Measurements from ENCODE around the gene RORC.

The RORC gene

DNA sequence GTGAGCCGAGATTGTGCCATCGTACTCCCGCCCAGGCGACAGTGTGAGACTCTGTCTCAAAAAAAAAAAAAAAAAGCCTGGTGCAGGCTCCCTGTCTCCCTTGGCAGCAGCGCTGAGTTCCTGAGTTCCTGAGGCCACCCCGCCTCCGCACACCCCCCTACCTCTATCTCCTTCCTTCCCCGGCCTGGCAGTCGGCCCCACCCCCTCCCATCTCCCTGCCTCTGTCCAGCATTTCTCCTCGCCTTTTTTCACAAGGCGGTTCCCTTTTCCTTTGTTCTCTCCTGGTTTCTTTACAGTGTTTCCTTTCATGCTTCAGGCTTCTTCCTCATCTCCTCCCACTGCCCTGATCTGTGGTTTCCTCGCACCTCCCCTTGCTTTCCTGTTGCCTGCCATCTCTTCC is 2.7 kb downstream of the RORC start:
- DNase-seq (ENCODE audit: low read depth in 2 of 3, low spot score in 1 of 3) = no peak

DNA sequence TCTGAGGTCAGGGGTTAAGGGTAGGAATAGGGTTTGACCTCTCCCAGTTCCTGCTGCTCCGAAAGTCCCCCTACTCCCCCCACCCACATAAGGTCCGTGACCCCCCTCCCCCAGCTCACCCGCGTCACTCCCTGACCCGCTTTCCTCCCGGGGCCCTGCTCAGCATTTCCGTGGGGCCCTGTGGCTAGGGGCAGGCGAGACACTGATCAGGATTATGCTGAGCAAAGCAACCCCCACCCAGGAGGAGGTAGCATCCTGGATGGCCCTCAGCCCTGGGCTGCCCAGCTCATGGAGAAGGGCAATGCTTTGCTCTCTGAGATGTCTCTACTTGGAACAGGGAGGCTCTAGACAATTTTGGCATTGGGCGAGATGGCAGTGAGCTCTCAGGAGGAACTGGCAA is 3.7 kb downstream of the RORC start:
- no peak for DNase-seq (ENCODE audit: low read depth in 2 of 3, low spot score in 1 of 3)

DNA sequence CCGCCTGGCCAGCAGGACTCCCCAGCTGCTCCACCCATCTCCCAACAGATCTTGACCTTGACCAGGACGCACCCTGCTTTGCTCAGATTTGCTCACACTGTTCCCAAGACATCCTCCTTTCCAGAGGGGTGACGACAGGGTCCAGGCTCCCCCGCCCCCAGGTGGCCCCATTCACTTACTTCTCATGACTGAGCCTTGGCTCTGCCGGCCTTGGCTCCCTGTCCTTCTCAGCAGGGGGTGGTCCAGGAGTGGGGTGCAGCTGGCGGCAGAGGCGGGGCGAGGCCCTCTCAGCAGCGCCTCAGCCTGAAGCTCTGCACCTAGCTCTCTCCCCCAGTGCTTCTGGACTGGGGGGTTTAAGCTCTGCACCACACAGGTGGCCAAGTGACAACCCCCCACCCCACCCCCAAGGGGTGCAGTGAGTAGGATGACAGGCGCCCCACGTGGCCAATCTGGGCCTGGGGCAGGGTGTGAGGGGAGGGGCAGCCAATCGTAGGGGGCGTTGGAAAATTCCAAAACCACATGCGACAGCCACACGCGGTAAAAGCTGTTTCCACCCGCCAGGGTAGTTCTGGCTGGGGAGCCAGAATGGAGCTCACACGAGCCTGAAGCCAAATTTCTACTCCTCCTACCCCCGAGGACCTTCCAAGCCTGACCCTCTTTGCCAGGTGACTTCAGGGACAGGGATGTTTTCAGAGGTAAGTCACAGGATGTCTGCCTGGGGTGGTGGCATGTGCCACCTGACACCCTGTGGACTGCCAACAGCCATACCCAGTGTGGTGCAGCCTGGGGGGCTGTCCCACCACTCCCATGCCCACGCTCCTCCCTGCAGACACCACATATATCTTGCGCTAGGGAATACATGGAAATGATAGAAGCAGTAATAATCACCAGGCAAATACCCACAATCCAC is 5.6 kb downstream of the RORC start:
- DNase-seq (ENCODE audit: low read depth in 2 of 3, low spot score in 1 of 3) = no peak

DNA sequence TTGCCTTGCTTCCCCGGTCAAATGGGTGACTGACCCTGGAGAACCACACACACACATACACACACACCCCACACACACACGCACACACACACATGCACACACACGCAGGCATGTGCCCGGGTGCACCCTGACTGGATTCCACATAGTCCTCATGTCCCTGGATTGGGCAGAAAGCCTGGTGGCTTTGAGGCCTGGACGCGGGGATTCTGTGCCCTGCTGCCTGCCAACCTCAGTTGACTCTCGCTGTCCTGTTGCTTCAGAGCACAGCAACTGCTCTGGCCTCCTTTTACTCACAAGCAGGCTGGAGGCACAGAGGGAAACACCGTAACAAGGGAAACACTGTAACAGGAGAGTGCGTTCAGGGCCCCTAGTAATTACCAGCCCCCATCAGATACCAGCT is 6.4 kb downstream of the RORC start:
- DNase-seq (ENCODE audit: low read depth in 2 of 3, low spot score in 1 of 3) = no peak

DNA sequence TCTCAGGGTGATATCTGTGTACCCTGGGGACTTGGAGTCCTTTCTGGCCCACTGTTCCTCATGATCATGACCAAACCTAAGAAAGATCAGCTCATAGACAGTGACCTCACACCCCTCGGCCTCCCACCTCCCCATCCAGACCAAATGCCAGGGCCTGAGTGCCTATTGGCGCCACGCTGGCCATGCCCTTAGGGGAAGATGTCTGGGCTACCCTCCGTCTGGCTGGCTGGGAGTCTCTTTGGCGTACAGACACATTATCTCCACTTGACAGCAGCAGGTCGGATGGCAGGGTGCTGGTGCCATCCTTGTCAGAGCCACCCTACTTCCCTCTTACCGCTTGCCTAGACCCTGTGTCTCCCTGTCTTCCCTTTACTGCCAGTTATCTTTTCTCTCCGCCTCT is 8.4 kb downstream of the RORC start:
- DNase-seq (ENCODE audit: low read depth in 2 of 3, low spot score in 1 of 3) = no peak

DNA sequence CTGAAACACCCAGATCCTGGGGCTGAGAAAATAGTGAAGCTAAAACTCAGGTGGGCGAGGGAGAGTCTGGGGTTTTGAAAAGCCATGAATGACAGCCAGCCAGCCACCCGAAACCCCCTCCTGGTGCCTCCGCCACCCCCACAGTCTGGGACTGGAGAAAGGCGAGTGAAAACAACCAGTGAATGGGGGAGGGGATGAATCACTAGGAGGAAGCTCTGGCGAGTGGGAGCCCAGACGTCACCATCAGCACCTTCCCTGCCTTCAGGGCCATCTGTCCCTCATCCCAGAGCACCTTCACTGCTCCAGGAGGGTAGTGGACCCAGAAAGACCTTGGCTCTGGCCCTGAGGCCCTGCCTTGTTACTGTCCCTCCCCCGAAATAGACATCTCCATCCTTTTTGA is 9.2 kb downstream of the RORC start:
- DNase-seq (ENCODE audit: low read depth in 2 of 3, low spot score in 1 of 3) = peak; percentile 49 to 56 (median 50)

DNA sequence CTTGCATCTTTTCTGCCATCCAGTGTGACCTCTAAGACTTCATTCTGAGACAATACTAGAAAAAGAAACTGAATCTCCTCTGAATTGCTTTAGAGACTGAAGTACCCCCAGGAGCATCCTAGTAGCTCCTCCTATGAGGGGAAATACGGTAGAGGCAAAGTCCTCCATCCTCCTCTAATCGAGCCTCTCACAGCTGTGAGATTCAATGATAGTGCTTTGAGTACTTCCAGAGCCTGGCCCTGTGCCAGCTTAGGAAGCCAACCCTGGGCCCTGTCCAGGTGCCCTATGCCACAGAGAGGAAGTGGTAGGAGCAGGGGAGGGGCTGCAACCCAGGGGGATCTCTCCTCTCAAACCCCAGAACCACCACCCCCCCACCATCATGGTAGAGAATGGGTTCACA is 10.7 kb downstream of the RORC start:
- DNase-seq (ENCODE audit: low read depth in 2 of 3, low spot score in 1 of 3) = no peak

DNA sequence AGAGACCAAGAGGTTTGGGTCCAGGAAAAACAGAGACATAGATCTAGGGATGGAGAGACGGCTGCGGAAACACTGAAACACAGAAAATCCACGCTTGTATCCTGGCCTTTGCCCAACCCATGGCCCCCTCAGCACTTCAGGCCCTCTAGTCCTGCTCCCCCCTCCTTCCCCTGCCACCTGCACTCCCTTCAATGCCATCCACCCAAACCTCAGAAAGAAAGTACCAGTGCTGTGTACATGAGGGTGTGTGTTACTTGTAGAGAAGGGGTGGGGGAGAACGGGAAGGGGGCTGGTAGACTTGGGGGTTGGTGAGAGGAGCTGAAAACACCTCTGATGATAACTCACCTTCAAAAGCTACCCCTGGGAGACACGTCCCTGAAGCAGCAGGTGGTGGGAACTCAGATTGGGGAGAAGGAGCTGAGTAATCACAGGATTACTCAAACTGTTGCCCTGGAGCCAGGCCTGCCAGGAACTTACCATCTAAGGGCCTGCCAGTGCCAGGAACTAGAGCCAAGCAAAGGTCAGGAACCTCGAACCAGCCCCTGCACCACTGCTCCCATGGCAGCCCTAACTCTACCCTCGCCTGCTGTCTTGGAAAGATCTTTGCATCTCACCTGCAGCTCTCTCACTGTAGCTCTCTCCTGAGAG is 11.5 kb downstream of the RORC start:
- no peak for DNase-seq (ENCODE audit: low read depth in 2 of 3, low spot score in 1 of 3)

DNA sequence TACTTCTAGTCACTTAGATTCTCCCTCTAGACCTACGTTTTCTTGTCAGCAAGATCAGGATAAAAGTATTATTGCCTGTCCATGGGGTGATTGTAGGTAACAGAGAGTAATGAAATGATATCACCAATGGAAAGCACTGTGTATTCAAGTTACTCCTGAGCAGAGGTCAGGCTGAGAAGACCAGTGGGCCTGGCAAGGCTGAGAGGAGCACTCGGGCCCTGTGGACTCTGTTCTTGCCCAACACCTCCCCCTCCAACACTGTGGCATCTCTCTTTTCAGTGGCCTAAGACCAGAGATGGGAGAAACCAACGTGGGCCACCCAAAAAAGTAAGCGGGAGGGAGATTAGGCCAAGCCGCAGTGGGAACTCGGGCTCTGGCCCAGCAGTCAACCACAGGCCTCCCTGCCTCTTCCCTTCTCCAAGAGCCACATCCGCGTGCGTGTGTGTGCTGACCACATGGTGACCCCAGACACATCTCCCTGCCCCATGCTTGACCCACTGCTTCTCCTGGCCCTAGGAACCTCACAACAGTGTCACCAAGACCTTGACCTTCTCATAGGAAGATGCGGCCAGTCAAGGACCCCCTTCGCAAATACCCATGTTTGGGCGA is 12.3 kb downstream of the RORC start:
- DNase-seq (ENCODE audit: low read depth in 2 of 3, low spot score in 1 of 3) = no peak

DNA sequence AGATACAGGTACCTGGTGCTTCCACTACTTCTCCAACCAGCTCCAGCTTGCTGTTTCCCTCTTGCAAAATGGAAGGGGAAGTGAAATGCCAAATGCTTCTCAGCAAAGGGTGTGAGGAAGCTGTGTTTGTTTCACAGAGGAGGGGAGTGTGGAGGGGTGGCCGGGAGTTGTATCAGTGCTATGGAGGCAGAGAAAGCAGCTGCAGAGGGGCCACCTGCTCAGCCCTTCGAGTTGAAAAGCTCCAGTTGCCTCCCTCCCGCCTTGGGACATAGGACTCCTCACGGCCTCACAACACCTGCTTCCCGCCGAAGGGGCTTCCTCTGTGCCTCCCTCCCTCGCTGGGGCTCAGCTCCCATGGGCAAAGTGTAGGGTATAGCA is 14.3 kb downstream of the RORC start:
- DNase-seq (ENCODE audit: low read depth in 2 of 3, low spot score in 1 of 3) = no peak

DNA sequence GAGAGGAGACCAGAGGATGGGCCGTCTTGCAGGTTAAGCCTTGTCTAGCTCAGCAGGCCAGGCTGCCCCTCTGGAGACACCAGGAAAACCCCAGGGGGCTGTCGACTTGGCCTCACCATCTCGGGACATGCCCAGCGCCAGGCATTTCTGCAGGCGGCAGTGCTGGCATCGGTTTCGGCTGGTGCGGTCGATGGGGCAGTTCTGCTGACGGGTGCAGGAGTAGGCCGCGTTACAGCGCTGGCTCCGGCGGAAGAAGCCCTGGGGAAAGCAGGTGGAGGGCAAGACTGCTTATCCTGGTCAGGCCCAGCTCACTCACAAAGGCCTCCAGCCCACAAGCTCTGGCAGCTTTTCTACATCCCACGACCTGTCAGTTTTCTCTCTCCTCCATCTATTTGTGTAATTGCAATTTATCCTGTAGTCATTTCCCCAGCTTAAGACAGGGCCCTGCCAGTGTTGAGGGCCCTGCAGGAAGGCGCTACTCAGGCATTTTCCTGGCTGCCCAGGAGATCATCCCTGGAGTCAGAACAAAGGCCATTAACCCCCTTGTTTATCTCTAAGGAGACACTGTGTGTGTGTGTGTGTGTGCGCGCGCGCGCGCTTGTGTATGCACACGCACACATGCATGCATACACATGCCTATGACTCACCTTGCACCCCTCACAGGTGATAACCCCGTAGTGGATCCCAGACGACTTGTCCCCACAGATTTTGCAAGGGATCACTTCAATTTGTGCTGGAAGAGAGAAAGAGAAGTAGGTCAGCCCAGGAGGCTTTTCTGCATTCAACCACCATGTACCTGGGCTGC is 14.9 kb downstream of the RORC start:
- DNase-seq (ENCODE audit: low read depth in 2 of 3, low spot score in 1 of 3) = no peak

DNA sequence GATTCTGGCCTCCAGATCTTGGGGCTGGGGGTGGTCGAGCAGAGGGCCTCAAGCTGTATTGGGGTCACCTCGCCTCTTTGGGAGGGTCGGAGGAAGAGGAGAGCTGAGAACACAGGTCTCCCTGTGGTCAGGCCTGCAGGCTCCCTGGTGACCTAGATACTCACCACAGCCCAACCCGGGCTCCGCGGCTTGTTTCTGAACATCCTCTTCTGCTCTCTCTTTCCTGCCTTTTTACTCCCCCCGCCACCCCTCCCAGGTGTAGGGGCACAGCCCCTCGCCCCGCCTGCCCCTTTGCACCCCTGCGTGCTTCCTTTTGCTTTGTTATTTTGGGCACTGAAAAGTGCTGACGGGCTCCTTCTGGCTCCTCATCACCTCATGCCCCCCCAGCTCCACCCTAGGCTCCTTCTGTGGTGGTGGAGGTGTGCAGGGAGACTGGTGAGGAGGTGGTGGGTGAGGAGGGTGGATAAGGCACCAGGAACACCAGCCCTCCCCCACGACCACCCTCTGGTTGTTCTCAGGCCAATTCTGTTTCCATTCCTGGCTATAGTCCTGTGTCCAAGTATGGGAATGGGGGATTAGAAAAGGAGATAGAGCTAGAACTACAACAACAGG is 15.8 kb downstream of the RORC start:
- no peak for DNase-seq (ENCODE audit: low read depth in 2 of 3, low spot score in 1 of 3)

DNA sequence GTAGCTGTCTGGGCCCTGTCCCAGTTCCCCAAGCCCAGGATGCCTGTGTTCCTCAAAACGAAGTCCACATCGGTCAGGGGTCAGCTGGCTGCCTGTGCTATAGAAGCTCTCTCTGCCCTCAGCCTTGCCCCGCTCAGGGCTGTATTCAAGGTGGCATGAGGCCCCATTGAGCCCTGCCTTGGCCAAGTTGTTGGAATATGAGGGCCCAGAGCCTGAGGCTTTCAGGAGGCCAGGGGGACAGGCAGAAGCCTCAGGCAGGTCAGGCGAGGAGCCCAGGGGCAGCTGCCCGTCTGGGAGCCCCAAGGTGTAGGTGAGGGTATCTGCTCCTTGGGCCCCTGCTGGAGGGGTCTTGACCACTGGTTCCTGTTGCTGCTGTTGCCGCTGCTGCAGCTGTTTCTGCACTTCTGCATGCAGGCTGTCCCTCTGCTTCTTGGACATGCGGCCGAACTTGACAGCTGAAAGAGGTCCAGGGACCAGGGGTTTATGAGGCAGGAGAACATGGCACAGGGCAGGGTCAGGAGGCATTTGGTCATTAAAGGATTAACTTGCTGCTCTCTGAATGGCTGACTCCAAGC is 16.5 kb downstream of the RORC start:
- DNase-seq (ENCODE audit: low read depth in 2 of 3, low spot score in 1 of 3) = no peak

DNA sequence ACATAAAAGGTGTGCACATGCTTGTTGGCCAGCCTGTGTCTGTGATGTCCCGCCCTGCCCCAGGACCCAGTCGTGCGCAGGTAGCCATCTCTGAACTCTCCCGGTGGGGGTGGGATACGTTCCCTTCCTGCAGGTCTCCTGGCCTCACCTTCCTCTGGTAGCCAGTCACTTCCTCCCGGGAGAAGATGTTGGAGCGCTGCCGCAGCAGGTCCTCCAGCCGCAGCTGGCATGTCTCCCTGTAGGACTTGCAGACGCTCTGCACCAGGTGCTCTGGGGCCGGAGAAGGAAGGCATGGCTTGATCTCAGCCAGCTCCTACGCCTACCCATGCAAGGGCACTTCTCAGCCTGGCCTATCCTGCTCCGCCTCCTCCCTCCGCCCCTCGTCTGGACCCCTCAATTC is 17.2 kb downstream of the RORC start:
- no peak for DNase-seq (ENCODE audit: low read depth in 2 of 3, low spot score in 1 of 3)

DNA sequence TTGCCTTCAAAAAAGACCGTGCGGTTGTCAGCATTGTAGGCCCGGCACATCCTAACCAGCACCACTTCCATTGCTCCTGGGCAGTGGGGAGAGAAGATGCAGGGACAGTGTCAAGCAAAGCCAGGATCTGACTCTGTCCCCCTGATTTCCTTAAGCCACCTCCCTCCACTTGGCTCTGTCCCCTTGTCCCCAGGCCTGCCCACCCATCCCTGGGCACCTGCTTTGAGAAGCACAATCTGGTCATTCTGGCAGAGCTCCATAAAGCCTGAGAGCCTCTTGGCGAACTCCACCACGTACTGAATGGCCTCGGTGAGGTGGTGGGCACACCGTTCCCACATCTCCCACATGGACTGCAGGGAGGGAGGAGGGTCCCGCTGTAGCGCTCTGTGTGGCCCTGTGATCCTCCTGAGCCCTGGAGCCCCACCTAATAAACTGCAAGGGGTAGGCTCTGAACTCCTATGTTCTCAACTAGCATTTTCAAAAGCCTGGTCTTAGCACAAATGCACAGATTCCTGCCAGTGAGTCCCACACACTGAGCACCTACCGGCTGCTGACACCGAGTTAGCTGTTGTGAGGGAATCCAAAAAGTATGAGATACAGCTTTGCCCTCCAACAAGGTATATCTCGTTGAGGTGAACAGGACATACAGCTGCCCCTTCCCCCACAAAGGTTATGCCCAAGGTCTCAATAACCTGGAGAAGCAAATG is 18.2 kb downstream of the RORC start:
- no peak for DNase-seq (ENCODE audit: low read depth in 2 of 3, low spot score in 1 of 3)

DNA sequence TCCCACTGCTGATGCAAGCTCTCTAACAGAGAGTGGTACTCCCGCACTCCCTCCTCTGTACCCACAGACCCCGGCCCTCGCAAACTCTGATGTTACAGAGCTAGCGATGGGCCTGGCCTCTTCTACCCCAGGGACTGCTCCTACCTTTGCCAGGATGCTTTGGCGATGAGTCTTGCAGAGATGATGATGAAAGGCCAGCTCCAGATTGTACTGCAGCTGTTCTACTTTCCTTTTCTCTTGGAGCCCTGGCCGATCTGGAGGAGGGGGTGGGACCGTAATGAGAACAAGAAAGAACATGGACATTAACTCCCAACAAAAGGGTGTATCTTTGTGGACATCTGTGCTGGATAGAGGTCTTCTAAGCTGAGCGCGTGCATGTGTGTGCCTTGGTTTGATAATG is 20.4 kb downstream of the RORC start:
- no peak for DNase-seq (ENCODE audit: low read depth in 2 of 3, low spot score in 1 of 3)

DNA sequence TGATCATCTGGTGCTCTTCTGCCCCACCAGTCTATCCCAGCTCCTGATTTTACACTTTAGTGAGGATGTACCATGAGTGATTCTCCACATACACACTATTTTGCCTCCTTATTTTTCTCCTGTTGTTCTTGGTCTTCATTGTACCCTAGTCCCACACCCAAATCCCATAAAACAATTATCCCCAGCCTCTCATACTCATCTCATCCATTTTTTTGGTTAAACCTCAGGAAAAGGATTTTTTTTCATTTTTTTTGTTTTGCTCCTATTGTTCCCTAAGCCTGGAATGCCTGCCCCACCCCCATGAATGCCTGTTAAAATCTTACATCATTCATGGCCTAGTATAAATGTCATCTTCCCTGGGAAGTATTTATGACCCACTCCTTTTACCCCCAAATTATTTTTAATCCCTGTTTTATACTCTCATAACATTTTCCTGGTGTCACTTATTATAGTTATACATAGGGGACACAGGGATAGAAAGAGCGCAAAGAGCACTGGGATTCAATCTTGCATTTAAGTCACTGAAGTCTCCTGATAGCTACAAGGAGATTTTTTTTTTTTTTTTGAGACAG is 21.5 kb downstream of the RORC start:
- DNase-seq (ENCODE audit: low read depth in 2 of 3, low spot score in 1 of 3) = no peak

DNA sequence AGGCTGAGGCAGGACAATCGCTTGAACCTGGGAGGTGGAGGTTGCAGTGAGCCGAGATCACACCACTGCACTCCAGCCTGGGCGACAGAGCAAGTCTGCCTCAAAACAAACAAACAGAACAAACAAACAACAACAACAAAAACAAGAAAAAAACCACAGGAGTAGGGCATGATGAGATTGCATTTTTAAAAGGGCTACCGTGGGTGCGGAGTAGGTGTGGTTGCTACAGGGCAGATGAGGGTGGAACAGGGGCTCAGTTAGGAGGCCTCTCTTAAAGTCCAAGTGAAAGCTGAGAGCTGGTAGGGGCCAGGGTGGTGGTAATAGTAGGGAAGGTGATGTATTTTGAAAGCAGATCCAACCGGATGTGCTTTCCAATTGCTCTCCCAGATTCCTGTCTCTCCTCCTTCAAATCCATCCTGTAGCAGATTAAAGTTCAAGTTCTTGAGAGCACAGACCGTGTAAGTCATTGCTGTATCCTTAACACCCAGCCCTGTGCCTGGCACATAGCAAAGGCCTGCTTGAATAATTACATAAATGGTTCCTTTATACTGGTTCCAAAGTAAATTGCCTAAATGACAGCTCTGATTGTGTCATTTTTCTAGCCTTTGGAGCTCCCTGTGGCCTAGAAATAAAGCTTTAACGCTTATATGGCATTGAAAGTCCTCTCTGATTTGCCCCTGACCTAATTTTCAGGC is 22.2 kb downstream of the RORC start:
- DNase-seq (ENCODE audit: low read depth in 2 of 3, low spot score in 1 of 3) = no peak

DNA sequence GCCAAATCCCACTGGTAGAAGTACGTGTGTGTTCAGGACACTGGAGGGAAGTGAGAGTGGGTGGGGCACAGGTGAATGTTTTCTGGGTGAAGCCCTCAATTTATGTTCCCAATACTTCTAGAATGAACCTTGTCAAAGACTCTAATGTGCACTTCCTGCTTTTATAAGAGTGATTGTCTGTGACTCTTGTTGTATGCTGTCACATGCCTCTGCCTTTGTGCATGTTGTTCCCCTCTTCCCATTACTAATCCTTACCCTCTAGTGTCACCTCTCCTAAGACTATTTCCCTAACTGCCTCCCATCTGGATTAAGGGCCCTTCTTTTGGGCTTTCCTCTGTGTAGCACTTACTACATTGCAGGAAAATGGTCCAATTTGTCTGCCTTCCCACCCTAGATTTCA is 23.8 kb downstream of the RORC start:
- DNase-seq (ENCODE audit: low read depth in 2 of 3, low spot score in 1 of 3) = no peak
